ENCODE data around the gene SRRM3.

DNA sequence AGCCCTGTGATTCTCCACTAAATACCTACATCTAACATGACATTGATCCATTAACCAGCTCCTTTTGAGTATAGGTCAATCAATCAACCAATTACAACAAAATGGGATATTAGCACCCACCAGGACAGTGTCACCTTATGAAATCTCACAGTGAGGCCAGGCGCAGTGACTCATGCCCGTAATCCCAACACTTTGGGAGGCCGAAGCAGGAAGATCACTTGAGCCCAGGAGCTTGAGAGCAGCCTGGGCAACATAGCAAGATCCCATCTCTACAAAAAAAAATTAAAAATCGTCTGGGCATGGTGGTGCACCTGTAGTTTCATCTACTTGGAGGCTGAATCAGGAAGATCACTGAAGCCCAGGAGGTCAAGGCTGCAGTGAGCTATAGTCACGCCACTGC is 28.5 kb downstream of the SRRM3 start:
- TF ChIP-seq, protein P1, sequence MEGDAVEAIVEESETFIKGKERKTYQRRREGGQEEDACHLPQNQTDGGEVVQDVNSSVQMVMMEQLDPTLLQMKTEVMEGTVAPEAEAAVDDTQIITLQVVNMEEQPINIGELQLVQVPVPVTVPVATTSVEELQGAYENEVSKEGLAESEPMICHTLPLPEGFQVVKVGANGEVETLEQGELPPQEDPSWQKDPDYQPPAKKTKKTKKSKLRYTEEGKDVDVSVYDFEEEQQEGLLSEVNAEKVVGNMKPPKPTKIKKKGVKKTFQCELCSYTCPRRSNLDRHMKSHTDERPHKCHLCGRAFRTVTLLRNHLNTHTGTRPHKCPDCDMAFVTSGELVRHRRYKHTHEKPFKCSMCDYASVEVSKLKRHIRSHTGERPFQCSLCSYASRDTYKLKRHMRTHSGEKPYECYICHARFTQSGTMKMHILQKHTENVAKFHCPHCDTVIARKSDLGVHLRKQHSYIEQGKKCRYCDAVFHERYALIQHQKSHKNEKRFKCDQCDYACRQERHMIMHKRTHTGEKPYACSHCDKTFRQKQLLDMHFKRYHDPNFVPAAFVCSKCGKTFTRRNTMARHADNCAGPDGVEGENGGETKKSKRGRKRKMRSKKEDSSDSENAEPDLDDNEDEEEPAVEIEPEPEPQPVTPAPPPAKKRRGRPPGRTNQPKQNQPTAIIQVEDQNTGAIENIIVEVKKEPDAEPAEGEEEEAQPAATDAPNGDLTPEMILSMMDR (IDR thresholded peaks at IDR 0.05): no peak
- no peak for TF ChIP-seq POLR2A (IDR thresholded peaks at IDR 0.05)
